CD4-positive, alpha-beta T cell treated with Interleukin-4 for 1 hour (primary cell): ENCODE measurements around the gene KRT3.
"Not testable (repeated sequence)": the region's sequence is repeated elsewhere in the genome, so short reads cannot be mapped to it uniquely, and the experiment has no call there.

Experiments used
- DNase-seq, 2 donors: peaks; one replicate each; pipeline ENCODE4 v3.0.0-alpha.2; 2020 to 2022

Gene KRT3

DNA sequence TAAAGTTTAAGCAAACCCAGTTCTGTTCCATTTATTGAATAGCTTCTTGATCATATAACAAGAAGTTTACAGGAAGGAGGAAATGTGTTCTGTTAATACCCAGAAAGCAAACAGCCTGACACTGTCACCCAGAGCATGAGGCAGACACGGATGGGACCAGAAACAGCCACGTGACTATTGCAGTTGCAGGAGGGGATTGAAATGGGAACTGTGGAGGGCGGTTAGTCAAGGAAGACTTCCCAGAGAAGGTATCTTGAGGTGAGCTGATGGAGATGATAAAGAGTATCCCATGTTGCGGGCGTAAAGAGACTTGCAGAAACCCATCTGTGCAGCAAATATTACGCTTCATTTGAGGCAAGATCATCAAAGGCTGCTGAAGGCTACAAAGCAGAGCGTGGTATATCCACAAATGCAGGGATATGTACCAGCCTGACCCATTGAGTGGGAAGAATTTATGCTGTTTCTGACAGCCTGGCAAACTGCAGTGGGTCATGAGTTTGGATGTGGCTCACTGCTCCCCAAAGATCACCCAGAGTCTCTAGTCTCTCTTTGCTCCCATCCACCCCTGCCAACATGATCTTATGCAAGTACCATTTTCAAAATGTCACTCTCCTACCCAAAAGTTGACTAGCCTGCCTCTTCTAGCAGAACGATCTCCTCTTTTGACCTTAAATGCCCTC lies 39.5 kb downstream of the KRT3 start:
- no peak for DNase-seq

DNA sequence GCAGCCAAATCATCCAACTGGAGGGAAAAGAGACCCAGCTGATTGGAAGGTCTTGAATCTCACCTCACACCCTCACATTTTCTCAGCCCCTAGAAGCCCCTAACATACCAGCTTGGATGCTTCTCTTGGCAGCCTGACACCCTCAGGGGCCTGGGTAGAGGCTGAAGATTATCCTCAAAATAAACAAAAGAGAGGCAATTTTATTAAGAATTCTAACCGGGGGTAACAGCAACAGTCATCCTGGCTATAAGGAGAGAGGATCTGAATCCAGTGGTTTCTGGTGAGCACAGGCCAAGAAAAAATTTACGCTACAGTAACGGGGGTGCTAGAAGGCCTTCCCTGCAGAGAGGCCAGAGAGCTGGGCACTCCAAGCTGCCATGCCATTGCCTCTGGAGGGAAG lies 40.4 kb downstream of the KRT3 start:
- DNase-seq: no peak

- DNase-seq: no peak
Measured at GRCh38 chr12:52754135-52754534, 41.8 kb downstream of the KRT3 start.

GRCh38 chr12:52753283-52753682 lies 42.6 kb downstream of the KRT3 start:
- no peak for DNase-seq

- DNase-seq: no peak
Measured at GRCh38 chr12:52752516-52752915, 43.4 kb downstream of the KRT3 start.

- DNase-seq: no peak
Measured at GRCh38 chr12:52751795-52752194, 44.1 kb downstream of the KRT3 start.

DNA sequence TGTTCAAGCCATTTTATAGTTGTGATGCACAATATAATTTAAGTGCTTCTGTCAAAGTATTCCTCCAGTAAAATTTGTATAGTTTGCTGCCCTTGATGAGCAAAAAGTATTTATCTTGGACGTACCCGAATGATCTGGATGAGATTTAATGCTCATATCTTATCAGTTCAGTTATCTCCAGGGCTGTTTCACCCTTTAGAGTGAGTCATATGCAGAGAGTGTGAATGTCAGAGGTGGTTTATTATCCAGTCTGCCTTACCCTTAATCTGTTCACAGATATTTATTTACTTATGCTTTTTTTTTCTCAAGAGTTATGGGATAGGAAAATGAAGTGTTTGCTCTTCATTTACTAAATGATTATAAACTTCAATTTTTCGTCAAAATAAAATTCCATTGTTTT lies 45.4 kb downstream of the KRT3 start:
- DNase-seq: not testable (repeated sequence)

- DNase-seq: no peak
Measured at GRCh38 chr12:52749827-52750226, 46.1 kb downstream of the KRT3 start.

DNA sequence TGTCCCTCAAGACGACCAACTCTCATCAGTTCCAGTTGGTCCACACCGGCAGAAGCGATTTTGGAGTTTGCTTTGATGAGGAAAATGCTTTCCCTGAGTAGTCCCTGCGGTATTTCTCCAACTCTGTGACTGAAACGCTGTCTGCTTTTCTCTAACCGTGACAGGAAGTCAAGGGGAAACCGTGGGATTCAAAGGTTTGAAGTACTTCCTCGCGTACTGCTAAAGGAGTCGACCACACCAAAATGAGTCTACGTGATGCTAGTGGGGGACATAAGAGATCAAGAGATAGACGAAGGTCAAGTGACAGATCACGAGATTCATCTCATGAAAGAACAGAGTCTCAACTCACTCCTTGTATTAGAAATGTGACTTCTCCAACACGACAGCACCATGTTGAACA lies 47.3 kb downstream of the KRT3 start:
- no peak for DNase-seq

DNA sequence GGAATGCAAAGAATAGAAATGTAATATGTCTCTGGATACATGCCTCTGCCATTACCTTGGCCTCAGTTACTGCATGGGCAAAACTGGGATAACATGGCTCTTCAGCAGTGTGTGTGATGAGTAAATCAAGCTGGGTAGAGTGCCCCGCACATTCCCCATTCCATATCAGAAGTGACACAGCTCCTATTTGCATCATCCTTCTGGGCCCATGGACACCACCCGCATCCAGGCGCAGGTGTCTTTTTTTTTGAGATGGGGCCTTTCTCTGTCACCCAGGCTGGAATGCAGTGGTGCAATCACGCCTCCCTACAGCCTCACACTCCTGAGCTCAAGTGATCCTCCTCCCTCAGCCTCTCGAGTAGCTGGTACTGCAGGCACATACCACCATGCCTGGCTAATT lies 50.4 kb downstream of the KRT3 start:
- DNase-seq: no peak

- DNase-seq: no peak
Measured at GRCh38 chr12:52744493-52745156, 51.3 kb downstream of the KRT3 start.

DNA sequence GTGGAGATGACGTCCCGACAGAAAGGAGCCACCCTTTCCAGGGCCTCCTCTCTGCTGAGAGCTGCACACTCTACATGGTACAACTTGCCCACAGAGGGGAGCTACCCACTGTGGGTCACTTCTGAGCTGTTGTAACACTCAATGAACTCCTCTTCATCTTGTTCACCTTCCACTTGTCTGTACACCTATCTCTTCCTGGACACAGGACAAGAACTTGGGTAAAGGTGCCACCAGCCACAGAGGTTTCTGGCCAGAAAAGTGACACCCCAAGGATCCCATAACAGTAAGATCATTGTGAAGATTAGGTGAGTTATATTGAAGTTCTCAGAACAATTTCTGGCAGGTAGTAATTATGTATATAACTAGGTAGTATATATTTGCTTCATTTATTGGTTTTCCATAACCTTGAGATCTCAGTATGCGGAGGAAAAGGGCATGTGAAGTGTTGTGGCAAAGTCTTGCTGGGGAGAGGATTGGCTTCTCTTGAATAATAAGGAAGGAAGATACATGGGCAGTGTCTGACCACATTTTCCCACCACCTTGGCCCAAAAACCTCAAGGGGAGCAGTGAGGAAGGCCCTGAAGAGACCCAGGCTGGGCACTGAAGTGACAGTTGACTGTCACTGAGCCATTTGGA lies 53.0 kb downstream of the KRT3 start:
- no peak for DNase-seq

GRCh38 chr12:52742196-52742580 lies 53.7 kb downstream of the KRT3 start:
- DNase-seq: no peak

- DNase-seq: peak; percentile 22 to 42
Measured at GRCh38 chr12:52741375-52742195, 54.3 kb downstream of the KRT3 start.

GRCh38 chr12:52740584-52740983 lies 55.3 kb downstream of the KRT3 start:
- DNase-seq: no peak

DNA sequence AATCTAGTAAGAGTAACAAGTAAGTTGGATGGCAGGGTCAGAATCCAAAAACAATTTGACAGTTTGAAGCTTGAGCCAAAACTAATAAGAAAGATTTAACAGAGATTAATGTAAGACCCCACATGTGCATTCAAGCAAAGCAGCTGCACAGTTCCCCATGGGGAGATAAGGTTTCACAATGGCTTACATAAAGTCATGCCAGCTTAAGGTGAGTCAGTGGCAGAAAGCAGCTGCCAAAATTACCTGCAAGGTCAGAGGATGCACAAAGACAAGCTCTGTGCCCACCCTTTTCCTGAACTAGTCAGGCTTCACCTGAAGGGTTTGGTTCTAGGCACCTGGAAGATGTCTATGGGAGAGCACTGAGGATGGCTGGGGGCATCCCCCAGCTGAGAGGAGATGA lies 56.0 kb downstream of the KRT3 start:
- no peak for DNase-seq
